ENCODE measurements around the gene RRM1.

GRCh38 chr11:4095509-4096230 lies 1.1 kb downstream of the RRM1 start:
- TF ChIP-seq CTCF (IDR thresholded peaks at IDR 0.05): peak in 1 of 6 experiments; percentile 42
- no peak for TF ChIP-seq POLR2A (IDR thresholded peaks at IDR 0.05)
